ENCODE data around the gene EDEM1.

EDEM1 gene

DNA sequence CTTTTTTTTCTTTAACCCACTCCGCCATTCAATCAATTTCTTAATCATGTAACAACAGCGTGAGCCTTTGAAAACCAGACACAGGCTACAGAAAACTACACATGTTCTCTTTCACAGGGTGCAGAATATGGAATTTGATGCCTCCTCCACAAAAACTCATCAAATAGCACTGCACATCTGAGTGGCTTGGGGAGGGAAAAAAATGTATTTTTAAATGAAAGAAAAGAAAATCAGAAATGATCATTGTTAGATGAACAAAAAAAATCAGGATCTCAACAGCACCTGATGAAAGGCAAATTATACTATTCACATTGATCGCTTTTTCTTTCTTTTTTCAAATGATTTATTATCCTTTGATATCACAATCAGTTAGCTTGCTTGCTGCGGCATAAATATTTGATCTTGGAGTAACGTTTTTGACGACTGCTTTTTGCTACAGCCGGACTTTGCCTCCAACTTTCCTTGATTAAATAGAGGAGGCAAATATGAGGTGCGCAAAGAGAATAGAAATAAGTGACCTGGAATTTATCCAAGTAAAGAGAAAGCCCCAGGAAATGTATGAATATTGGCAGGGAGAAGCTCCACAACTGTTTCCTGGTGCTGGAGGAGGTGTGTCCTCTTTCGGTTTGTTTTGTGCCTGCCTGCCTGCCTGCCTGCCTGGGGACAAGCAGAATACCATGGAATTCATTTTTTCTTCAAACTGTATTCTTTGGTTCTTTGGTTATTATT, 63.1 kb downstream of the EDEM1 start:
- H3K4me3 ChIP-seq (ENCODE audit: low read length, poor library complexity, severe bottlenecking) = no peak overlapping the region
- peak overlapping the region; percentile 13; the same call in 1 of the 2 replicates for H2AFZ ChIP-seq (ENCODE audit: low read length)
- no peaks in the 10 kb centered on the region for H3K27me3 ChIP-seq (ENCODE audit: insufficient read depth, low read length, poor library complexity, severe bottlenecking)
- H3K79me2 ChIP-seq (ENCODE audit: insufficient read depth, low read length) = no peaks in the 10 kb centered on the region
- H3K9ac ChIP-seq (ENCODE audit: low read depth, low read length, poor library complexity, severe bottlenecking) = no peak overlapping the region
- H4K20me1 ChIP-seq (ENCODE audit: insufficient read depth, low read length, poor library complexity, severe bottlenecking) = no peaks in the 10 kb centered on the region
- no peaks in the 10 kb centered on the region for H3K9me3 ChIP-seq (ENCODE audit: insufficient read depth, low read depth, low read length)
- no peaks in the 10 kb centered on the region for H3K36me3 ChIP-seq (ENCODE audit: insufficient read depth, low read length)
- H3F3A ChIP-seq (ENCODE audit: low read depth) = no peaks in the 10 kb centered on the region
- no peak for TF ChIP-seq CTCF (conservative IDR thresholded peaks at IDR 0.05; ENCODE audit: low read length)
- TF ChIP-seq EZH2phosphoT487 (IDR thresholded peaks at IDR 0.05; ENCODE audit: borderline replicate concordance) = no peak
- H3K4me1 ChIP-seq (ENCODE audit: insufficient read depth, low read length, poor library complexity, severe bottlenecking) = peaks cover 19% of the 10 kb centered on the region
- no peaks in the 10 kb centered on the region for H3K9me2 ChIP-seq (replicated peaks; ENCODE audit: low read depth, low read length)
- no peak overlapping the region for H3K4me2 ChIP-seq (ENCODE audit: low read depth, low read length, poor library complexity, severe bottlenecking)

DNA sequence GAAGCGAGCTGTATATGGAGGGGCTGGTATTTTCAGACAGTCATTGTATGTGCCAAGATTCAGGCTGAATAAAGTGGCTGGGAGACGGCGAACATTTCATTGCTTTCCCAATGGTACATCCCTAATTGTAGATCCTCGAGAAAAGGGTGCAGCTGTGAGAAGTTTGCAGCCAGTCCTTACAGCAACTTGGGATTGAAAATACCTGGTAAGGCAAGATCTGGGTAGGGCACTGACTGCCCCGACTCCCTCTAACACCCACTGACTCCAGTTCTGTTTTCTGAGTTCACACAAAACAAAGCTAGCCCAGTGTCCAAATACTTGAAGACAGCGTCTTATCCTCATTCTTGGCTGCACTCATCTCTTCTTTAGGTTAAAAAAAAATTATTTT, 63.7 kb downstream of the EDEM1 start:
- TF ChIP-seq CTCF (conservative IDR thresholded peaks at IDR 0.05; ENCODE audit: low read length) (no peak), EZH2phosphoT487 (IDR thresholded peaks at IDR 0.05; ENCODE audit: borderline replicate concordance) (no peak)
- Histone ChIP-seq H3K9me2 (replicated peaks; ENCODE audit: low read depth, low read length) (no peaks in the 10 kb centered on the region), H3K4me3 (ENCODE audit: low read length, poor library complexity, severe bottlenecking) (no peak overlapping the region), H3K79me2 (ENCODE audit: insufficient read depth, low read length) (no peaks in the 10 kb centered on the region), H4K20me1 (ENCODE audit: insufficient read depth, low read length, poor library complexity, severe bottlenecking) (no peaks in the 10 kb centered on the region), H3K27me3 (ENCODE audit: insufficient read depth, low read length, poor library complexity, severe bottlenecking) (no peaks in the 10 kb centered on the region), H3K9me3 (ENCODE audit: insufficient read depth, low read depth, low read length) (no peaks in the 10 kb centered on the region), H3K36me3 (ENCODE audit: insufficient read depth, low read length) (no peaks in the 10 kb centered on the region), H3K4me1 (ENCODE audit: insufficient read depth, low read length, poor library complexity, severe bottlenecking) (peaks cover 13% of the 10 kb centered on the region), H2AFZ (ENCODE audit: low read length) (peak overlapping the region; percentile 13; the same call in 1 of the 2 replicates), H3F3A (ENCODE audit: low read depth) (no peaks in the 10 kb centered on the region), H3K4me2 (ENCODE audit: low read depth, low read length, poor library complexity, severe bottlenecking) (no peak overlapping the region), H3K9ac (ENCODE audit: low read depth, low read length, poor library complexity, severe bottlenecking) (no peak overlapping the region)

GRCh38 chr3:5252131-5252530, 64.6 kb downstream of the EDEM1 start:
- no peaks in the 10 kb centered on the region for H3F3A ChIP-seq (ENCODE audit: low read depth)
- H3K4me2 ChIP-seq (ENCODE audit: low read depth, low read length, poor library complexity, severe bottlenecking) = no peak overlapping the region
- H3K27me3 ChIP-seq (ENCODE audit: insufficient read depth, low read length, poor library complexity, severe bottlenecking) = no peaks in the 10 kb centered on the region
- no peaks in the 10 kb centered on the region for H4K20me1 ChIP-seq (ENCODE audit: insufficient read depth, low read length, poor library complexity, severe bottlenecking)
- no peaks in the 10 kb centered on the region for H3K36me3 ChIP-seq (ENCODE audit: insufficient read depth, low read length)
- H3K9me3 ChIP-seq (ENCODE audit: insufficient read depth, low read depth, low read length) = no peaks in the 10 kb centered on the region
- no peaks in the 10 kb centered on the region for H3K9me2 ChIP-seq (replicated peaks; ENCODE audit: low read depth, low read length)
- H3K9ac ChIP-seq (ENCODE audit: low read depth, low read length, poor library complexity, severe bottlenecking) = no peak overlapping the region
- H3K4me1 ChIP-seq (ENCODE audit: insufficient read depth, low read length, poor library complexity, severe bottlenecking) = peaks cover 6% of the 10 kb centered on the region
- TF ChIP-seq CTCF (conservative IDR thresholded peaks at IDR 0.05; ENCODE audit: low read length) (no peak), EZH2phosphoT487 (IDR thresholded peaks at IDR 0.05; ENCODE audit: borderline replicate concordance) (no peak)
- no peaks in the 10 kb centered on the region for H3K79me2 ChIP-seq (ENCODE audit: insufficient read depth, low read length)
- H3K4me3 ChIP-seq (ENCODE audit: low read length, poor library complexity, severe bottlenecking) = no peak overlapping the region
- no peak overlapping the region for H2AFZ ChIP-seq (ENCODE audit: low read length)
